SU-DHL-6 (cell line): ENCODE measurements around the gene PTPN6.

ENCODE experiments used
- H2AFZ ChIP-seq: fragments of 200-600 bp; sonication (generic); 2 replicates; pipeline ENCODE4 v1.6.1; 2014; ENCODE audit warnings: low read depth, mild to moderate bottlenecking, moderate library complexity, mixed read lengths, antibody characterized with exemption, low read length; ENCODE audit not compliant: severe bottlenecking
- H3F3A ChIP-seq: fragments of 200-600 bp; shearing (Covaris generic); 2 replicates; pipeline ENCODE4 v1.6.0; 2016; ENCODE audit warnings: antibody characterized with exemption, mild to moderate bottlenecking; ENCODE audit not compliant: insufficient read depth
- H3K27ac ChIP-seq: fragments of 200-600 bp; sonication (generic); 2 replicates; pipeline ENCODE4 v1.5.1; 2016; ENCODE audit warnings: low read depth, mild to moderate bottlenecking, low read length, moderate library complexity, mixed read lengths
- H3K27me3 ChIP-seq: fragments of 200-600 bp; sonication (generic), shearing (Covaris generic); 2 replicates; pipeline ENCODE4 v1.6.0; 2014; ENCODE audit warnings: mild to moderate bottlenecking, low read length
- H3K36me3 ChIP-seq: fragments of 200-600 bp; sonication (generic); 2 replicates; pipeline ENCODE4 v1.6.1; 2014; ENCODE audit warnings: mild to moderate bottlenecking, low read length, mixed read lengths
- H3K4me2 ChIP-seq: fragments of 300-600, 200-600 bp; shearing (Covaris generic), sonication (generic); 2 replicates; pipeline ENCODE4 v1.6.0; 2014; ENCODE audit warnings: low read length, low read depth, mild to moderate bottlenecking; ENCODE audit not compliant: poor library complexity, severe bottlenecking
- H3K4me3 ChIP-seq: fragments of 200-600 bp; sonication (generic); 2 replicates; pipeline ENCODE4 v1.5.1; 2014; ENCODE audit warnings: antibody characterized with exemption, low read length, mild to moderate bottlenecking, mixed read lengths; ENCODE audit not compliant: insufficient read depth, poor library complexity, severe bottlenecking
- H3K79me2 ChIP-seq: fragments of 200-600 bp; sonication (generic); 2 replicates; pipeline ENCODE4 v1.6.1; 2014; ENCODE audit warnings: mild to moderate bottlenecking, low read length, moderate library complexity; ENCODE audit not compliant: insufficient read depth
- H3K9ac ChIP-seq: fragments of 200-600 bp; sonication (generic); 2 replicates; pipeline ENCODE4 v1.7.0; 2014; ENCODE audit warnings: mild to moderate bottlenecking, low read length
- H3K9me2 ChIP-seq: fragments of 200-600 bp; sonication (generic); replicated peaks from 2 replicates; pipeline ENCODE4 v1.6.1; 2014; ENCODE audit warnings: low read length; ENCODE audit not compliant: insufficient read depth
- H3K9me3 ChIP-seq: fragments of 200-600 bp; sonication (generic); 2 replicates; pipeline ENCODE4 v1.6.1; 2014; ENCODE audit warnings: low read length, mixed read lengths; ENCODE audit not compliant: insufficient read depth
- H4K20me1 ChIP-seq: fragments of 200-600 bp; sonication (generic); 2 replicates; pipeline ENCODE4 v1.6.1; 2014; ENCODE audit warnings: low read depth, mild to moderate bottlenecking, antibody characterized with exemption, low read length, moderate library complexity, mixed read lengths
- EZH2phosphoT487 ChIP-seq: fragments of 200-600 bp; sonication (generic), shearing (Covaris generic); conservative IDR thresholded peaks from 2 replicates; pipeline ENCODE4 v1.6.1; 2018; ENCODE audit warnings: mild to moderate bottlenecking, antibody characterized with exemption, low read length, moderate library complexity, mixed read lengths
- TF ChIP-seq, protein P1 (sequence below): fragments of 200-600 bp; sonication (generic); IDR thresholded peaks from one replicate; pipeline ENCODE4 v1.5.1; 2017; ENCODE audit warnings: antibody characterized with exemption, mild to moderate bottlenecking, low read length, moderate library complexity; ENCODE audit not compliant: insufficient read depth, poor library complexity, severe bottlenecking

PTPN6 gene

GRCh38 chr12:6965026-6965661, 14.0 kb downstream of the PTPN6 start:
- Histone ChIP-seq H3F3A (peaks cover 32% of the 10 kb centered on the region), H3K9me2 (no peaks in the 10 kb centered on the region), H3K27ac (peak overlapping the region; percentile 25; the same call in 1 of the 2 replicates), H4K20me1 (peaks cover 3% of the 10 kb centered on the region; the same call in 1 of the 2 replicates), H3K36me3 (peaks cover 8% of the 10 kb centered on the region; the same call in 1 of the 2 replicates), H3K27me3 (no peaks in the 10 kb centered on the region), H3K9me3 (no peaks in the 10 kb centered on the region), H3K4me3 (no peak overlapping the region), H3K9ac (no peak overlapping the region), H2AFZ (no peak overlapping the region), H3K4me2 (no peak overlapping the region), H3K79me2 (peaks cover 18% of the 10 kb centered on the region)
- TF ChIP-seq EZH2phosphoT487, result no peak
- TF ChIP-seq, protein P1, sequence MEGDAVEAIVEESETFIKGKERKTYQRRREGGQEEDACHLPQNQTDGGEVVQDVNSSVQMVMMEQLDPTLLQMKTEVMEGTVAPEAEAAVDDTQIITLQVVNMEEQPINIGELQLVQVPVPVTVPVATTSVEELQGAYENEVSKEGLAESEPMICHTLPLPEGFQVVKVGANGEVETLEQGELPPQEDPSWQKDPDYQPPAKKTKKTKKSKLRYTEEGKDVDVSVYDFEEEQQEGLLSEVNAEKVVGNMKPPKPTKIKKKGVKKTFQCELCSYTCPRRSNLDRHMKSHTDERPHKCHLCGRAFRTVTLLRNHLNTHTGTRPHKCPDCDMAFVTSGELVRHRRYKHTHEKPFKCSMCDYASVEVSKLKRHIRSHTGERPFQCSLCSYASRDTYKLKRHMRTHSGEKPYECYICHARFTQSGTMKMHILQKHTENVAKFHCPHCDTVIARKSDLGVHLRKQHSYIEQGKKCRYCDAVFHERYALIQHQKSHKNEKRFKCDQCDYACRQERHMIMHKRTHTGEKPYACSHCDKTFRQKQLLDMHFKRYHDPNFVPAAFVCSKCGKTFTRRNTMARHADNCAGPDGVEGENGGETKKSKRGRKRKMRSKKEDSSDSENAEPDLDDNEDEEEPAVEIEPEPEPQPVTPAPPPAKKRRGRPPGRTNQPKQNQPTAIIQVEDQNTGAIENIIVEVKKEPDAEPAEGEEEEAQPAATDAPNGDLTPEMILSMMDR, result peak; percentile 95

DNA sequence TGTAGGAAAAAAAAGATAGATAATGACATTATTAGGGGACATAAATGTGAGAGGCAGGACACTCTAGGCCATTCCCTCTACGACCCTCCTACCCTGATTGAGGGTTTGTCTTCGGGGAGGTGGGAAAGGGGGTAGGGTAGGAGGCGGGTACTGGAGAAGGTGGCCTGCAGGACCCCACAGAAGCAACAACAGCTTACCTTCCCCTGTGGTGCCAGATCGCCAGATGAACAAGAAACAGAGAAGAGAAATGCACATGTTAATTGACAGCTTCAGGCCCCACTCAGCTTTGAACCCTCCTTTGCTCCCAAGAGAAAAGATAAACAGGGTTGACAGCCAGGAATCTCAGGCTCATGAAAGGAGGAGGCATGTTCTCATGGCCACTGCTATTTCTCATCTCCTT, 14.6 kb downstream of the PTPN6 start:
- H4K20me1 ChIP-seq, result peaks cover 3% of the 10 kb centered on the region; the same call in 1 of the 2 replicates
- H3F3A ChIP-seq, result peaks cover 32% of the 10 kb centered on the region
- H3K4me2 ChIP-seq, result no peak overlapping the region
- no peaks in the 10 kb centered on the region for H3K27me3 ChIP-seq
- no peak overlapping the region for H3K9ac ChIP-seq
- no peak for TF ChIP-seq EZH2phosphoT487
- TF ChIP-seq, protein P1, result no peak
- no peaks in the 10 kb centered on the region for H3K9me2 ChIP-seq
- no peak overlapping the region for H2AFZ ChIP-seq
- peaks cover 8% of the 10 kb centered on the region; the same call in 1 of the 2 replicates for H3K36me3 ChIP-seq
- 0 out of 2 replicates have a peak overlapping the region, but pooled peaks have one; percentile 11 for H3K27ac ChIP-seq
- no peaks in the 10 kb centered on the region for H3K9me3 ChIP-seq
- peaks cover 21% of the 10 kb centered on the region for H3K79me2 ChIP-seq
- no peak overlapping the region for H3K4me3 ChIP-seq

GRCh38 chr12:6966351-6966750, 15.2 kb downstream of the PTPN6 start:
- no peak overlapping the region for H2AFZ ChIP-seq
- no peaks in the 10 kb centered on the region for H3K27me3 ChIP-seq
- H4K20me1 ChIP-seq, result peaks cover 3% of the 10 kb centered on the region; the same call in 1 of the 2 replicates
- no peak overlapping the region for H3K9ac ChIP-seq
- H3K9me2 ChIP-seq, result no peaks in the 10 kb centered on the region
- no peak for TF ChIP-seq EZH2phosphoT487
- TF ChIP-seq, protein P1, result no peak
- no peak overlapping the region for H3K4me3 ChIP-seq
- H3F3A ChIP-seq, result peaks cover 32% of the 10 kb centered on the region
- no peak overlapping the region for H3K27ac ChIP-seq
- H3K36me3 ChIP-seq, result peaks cover 8% of the 10 kb centered on the region; the same call in 1 of the 2 replicates
- H3K9me3 ChIP-seq, result no peaks in the 10 kb centered on the region
- H3K4me2 ChIP-seq, result no peak overlapping the region
- H3K79me2 ChIP-seq, result peaks cover 27% of the 10 kb centered on the region
